GM12801 (cell line): Measurements from ENCODE around the gene SSPN.

Source experiments
- TF ChIP-seq, protein P1 (sequence below): IDR thresholded peaks from one replicate; pipeline ENCODE4 v1.5.1; 2011; ENCODE audit warnings: control low read depth; ENCODE audit not compliant: insufficient read length; ENCODE audit errors: extremely low read depth

Gene SSPN

GRCh38 chr12:26212396-26212795, 17.0 kb downstream of the SSPN start:
- TF ChIP-seq, protein P1, sequence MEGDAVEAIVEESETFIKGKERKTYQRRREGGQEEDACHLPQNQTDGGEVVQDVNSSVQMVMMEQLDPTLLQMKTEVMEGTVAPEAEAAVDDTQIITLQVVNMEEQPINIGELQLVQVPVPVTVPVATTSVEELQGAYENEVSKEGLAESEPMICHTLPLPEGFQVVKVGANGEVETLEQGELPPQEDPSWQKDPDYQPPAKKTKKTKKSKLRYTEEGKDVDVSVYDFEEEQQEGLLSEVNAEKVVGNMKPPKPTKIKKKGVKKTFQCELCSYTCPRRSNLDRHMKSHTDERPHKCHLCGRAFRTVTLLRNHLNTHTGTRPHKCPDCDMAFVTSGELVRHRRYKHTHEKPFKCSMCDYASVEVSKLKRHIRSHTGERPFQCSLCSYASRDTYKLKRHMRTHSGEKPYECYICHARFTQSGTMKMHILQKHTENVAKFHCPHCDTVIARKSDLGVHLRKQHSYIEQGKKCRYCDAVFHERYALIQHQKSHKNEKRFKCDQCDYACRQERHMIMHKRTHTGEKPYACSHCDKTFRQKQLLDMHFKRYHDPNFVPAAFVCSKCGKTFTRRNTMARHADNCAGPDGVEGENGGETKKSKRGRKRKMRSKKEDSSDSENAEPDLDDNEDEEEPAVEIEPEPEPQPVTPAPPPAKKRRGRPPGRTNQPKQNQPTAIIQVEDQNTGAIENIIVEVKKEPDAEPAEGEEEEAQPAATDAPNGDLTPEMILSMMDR = no peak

GRCh38 chr12:26212988-26213387, 17.6 kb downstream of the SSPN start:
- TF ChIP-seq, protein P1 = no peak

- TF ChIP-seq, protein P1 = no peak
Measured at GRCh38 chr12:26214121-26214520, 18.7 kb downstream of the SSPN start.

DNA sequence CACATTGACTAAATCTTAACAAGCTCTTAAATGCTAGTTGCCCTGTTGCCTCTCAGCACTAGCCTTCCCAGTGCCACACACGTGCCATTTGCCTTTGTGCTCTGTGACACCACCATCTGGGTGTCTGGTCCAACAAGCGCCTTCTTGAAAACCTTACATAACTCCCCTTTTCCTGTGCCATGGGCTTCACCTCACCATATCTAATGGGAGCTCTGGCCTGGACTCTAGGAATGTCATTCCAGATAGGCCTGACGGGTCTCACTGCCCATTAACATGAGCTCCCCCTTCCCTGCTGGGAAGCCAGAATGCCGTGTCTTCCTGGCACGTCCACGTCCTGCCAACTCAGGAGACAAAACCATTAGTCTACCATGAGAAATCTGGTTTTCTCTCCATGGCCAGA, 24.4 kb downstream of the SSPN start:
- TF ChIP-seq, protein P1 = no peak

DNA sequence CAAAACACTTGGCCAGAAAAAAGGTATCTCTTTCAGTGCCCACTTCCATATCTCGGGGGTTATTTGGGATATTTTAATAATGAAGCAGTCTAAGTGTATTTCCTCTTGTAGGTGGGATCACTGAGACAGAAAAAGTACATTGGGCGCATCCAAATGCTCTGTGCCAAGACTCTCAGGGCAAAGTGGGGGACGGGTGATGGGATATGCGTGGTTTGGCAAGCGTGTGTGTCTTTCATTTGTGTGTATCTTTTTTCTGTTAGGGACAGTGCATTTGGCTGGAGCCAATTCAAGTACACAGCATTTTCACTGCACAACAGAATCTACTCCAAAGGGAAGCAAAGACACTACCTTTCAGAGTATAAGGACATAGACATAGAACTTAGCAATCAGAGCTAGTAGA, 29.3 kb downstream of the SSPN start:
- TF ChIP-seq, protein P1 = no peak

- TF ChIP-seq, protein P1 = no peak
Measured at GRCh38 chr12:26226122-26226521, 30.7 kb downstream of the SSPN start.

GRCh38 chr12:26226629-26227360, 31.4 kb downstream of the SSPN start:
- TF ChIP-seq, protein P1 = no peak
